DOHH2 (cell line): Measurements from ENCODE around the gene ASCL1.

Experiments
- CTCF ChIP-seq: fragments of 200-600 bp; sonication (generic); IDR thresholded peaks from one replicate; pipeline ENCODE4 v1.5.1; 2014; ENCODE audit warnings: antibody characterized with exemption, mild to moderate bottlenecking, low read depth, low read length; ENCODE audit not compliant: poor library complexity, severe bottlenecking
- EZH2phosphoT487 ChIP-seq: fragments of 200-600 bp; sonication (generic); IDR thresholded peaks from 2 replicates; pipeline ENCODE4 v1.6.1; 2017; ENCODE audit warnings: borderline replicate concordance, mild to moderate bottlenecking, antibody characterized with exemption, low read length, moderate library complexity, mixed read lengths

GRCh38 chr12:102966200-102966863 is 8.9 kb downstream of the ASCL1 start:
- TF ChIP-seq CTCF (no peak), EZH2phosphoT487 (no peak)
